Measurements from ENCODE around the gene WDR82. TPM values are rescaled to one million over a fixed set of nuclear protein-coding genes. Genes with fewer than 3 reads are reported as not detected.
A peak's percentile ranks its signal among the peaks of the same experiment; 100 is the strongest.

WDR82 gene
- total and polyA plus RNA-seq, 9 of the 15 experiments (the other 6 are each of a cell fraction or from before 2014, with no cell fraction given): 6.4 to 62.9 (median 37.1) TPM

DNA sequence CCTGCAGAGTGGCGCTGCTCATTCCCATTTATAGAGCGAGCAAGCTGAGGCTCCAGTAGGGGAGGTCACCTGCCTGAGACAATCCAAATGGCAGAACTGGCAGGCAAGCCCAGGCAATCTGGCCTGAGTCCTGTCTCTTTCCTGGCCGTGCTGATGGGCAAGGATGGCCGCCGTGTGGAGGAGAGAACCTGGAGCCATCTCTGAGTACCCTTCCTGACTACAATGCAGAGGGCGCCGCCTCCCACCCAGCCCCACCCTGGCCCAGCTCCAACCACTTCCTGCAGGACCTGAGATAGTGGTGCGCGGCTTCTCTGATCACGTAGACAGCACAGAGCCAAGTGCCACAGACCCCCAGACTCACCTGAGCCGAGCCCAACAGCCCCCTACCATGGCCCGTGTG is 60.0 kb downstream of the WDR82 start:
- POLR2A ChIA-PET: interaction anchor here (0.6 kb wide), 1 partner anchor 141 kb away, joined by 3 read pairs; no protein-coding TSS in a partner anchor
- Histone ChIP-seq H3K4me1 (replicated peaks in 1 of 2; ENCODE audit: control insufficient read depth in 2 of 2, insufficient read depth in 2 of 2, low read length in 2 of 2) (peaks cover 27 to 52% of the 10 kb centered on the region in 2 experiments), H3K9me1 (ENCODE audit: control insufficient read depth, insufficient read depth, low read length) (no peaks in the 10 kb centered on the region), H3K79me2 (ENCODE audit: control insufficient read depth, insufficient read depth, low read length) (no peaks in the 10 kb centered on the region), H3K4me2 (ENCODE audit: insufficient read depth, low read length) (peak overlapping the region; percentile 59), H3K27me3 (ENCODE audit: control insufficient read depth in 2 of 2, insufficient read depth in 2 of 2, low read length in 2 of 2) (no peaks in the 10 kb centered on the region), H2AFZ (ENCODE audit: low read depth, low read length) (peak overlapping the region; percentile 74), H4K20me1 (replicated peaks; ENCODE audit: control insufficient read depth, insufficient read depth, low read length) (no peaks in the 10 kb centered on the region), H3K27ac (ENCODE audit: extremely low read depth, low read depth, low read length) (no peak overlapping the region; the same call in 2 of the 3 replicates), H3K4me3 (no peak overlapping the region), H3K9ac (ENCODE audit: insufficient read depth in 1 of 2, low read depth in 2 of 2, low read length in 2 of 2) (peak overlapping the region in 1 of 2 experiments; percentile 84; a peak in 3 of 4 replicates), H3K36me3 (ENCODE audit: control insufficient read depth, insufficient read depth, low read length) (peaks cover 17% of the 10 kb centered on the region), H3K9me3 (replicated peaks; ENCODE audit: control insufficient read depth, insufficient read depth, low read depth, low read length) (no peaks in the 10 kb centered on the region)
- FAIRE-seq: no peak
- 20% methylated on average over 9 of the region's 12 CpGs for WGBS (ENCODE audit: insufficient coverage, low coverage, missing lambda C conversion rate)
- no TSS peak for BruUV-seq (replicated peaks)
- intact Hi-C loops (cut with micrococcal nuclease) (no loop called here), in situ Hi-C loops (cut with MboI) (no loop called here)
- peak; percentile 45 for TF ChIP-seq RBFOX2 (IDR thresholded peaks at IDR 0.05; ENCODE audit: low read depth, low read length)
- no peak for TF ChIP-seq PHF21A (IDR thresholded peaks at IDR 0.05; ENCODE audit: borderline replicate concordance, low read depth)
- no peak for TF ChIP-seq SMARCE1 (IDR thresholded peaks at IDR 0.05)
- TF ChIP-seq NFIC (IDR thresholded peaks at IDR 0.05): peak; percentile 60
- no peak for TF ChIP-seq TAF9B (IDR thresholded peaks at IDR 0.05; ENCODE audit: partially characterized antibody)
- TF ChIP-seq POLR2G (IDR thresholded peaks at IDR 0.05; ENCODE audit: low read depth, low read length): peak; percentile 25; the same call in 1 of the 2 replicates
- TF ChIP-seq ZBTB7A (IDR thresholded peaks at IDR 0.05; ENCODE audit: borderline replicate concordance, control insufficient read depth, low read depth, low read length): peak; percentile 44; the same call in 1 of the 2 replicates
- TF ChIP-seq ELF1 (tag; IDR thresholded peaks at IDR 0.05): no peak
- TF ChIP-seq ARNT (IDR thresholded peaks at IDR 0.05): no peak
- TF ChIP-seq KLF13 (tag; IDR thresholded peaks at IDR 0.05; ENCODE audit: borderline replicate concordance, low read depth): no peak
- TF ChIP-seq, protein P1, sequence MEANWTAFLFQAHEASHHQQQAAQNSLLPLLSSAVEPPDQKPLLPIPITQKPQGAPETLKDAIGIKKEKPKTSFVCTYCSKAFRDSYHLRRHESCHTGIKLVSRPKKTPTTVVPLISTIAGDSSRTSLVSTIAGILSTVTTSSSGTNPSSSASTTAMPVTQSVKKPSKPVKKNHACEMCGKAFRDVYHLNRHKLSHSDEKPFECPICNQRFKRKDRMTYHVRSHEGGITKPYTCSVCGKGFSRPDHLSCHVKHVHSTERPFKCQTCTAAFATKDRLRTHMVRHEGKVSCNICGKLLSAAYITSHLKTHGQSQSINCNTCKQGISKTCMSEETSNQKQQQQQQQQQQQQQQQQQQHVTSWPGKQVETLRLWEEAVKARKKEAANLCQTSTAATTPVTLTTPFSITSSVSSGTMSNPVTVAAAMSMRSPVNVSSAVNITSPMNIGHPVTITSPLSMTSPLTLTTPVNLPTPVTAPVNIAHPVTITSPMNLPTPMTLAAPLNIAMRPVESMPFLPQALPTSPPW (CRISPR knock-in tag; IDR thresholded peaks at IDR 0.05): 0 out of 2 replicates have a peak, but pooled peaks have one; percentile 21
- CTCF ChIA-PET (ENCODE audit: low intra/inter-chr PET ratio): no interaction called here
- ATAC-seq: peak; percentile 64
- DNase-seq (ENCODE audit: extremely low read depth in 1 of 4, low spot score in 3 of 4): peak; percentile 49 to 61 (median 52)
